T-cell (primary cell): Measurements from ENCODE around the gene SHOC2. TPM values are rescaled to one million over a fixed set of nuclear protein-coding genes. Genes with fewer than 3 reads are reported as not detected.

Source experiments
- ATAC-seq, 4 experiments: fragments of 200-7000 bp in 3 of 4; fragments of 150-1000 bp in 1 of 4; cut with Tn5 transposase; replicated peaks in 1 of 4; 1 replicate in 3 of 4; 2 replicates in 1 of 4; pipeline ENCODE4 v1.10.0; 2021; ENCODE audit warnings: moderate library complexity in 3 of 4, mild to moderate bottlenecking in 2 of 4, moderate number of reproducible peaks in 1 of 4
- CTCF ChIA-PET, 2 donors: fragments of 300-600 bp; sonication (Branson Sonifier 250); formaldehyde crosslinking; loops; one replicate each; lab custom pipeline; 2022; ENCODE audit warnings: antibody characterized with exemption in 2 of 2; lab: Charles Lee
- POLR2A ChIA-PET, 2 donors: fragments of 300-600 bp; sonication (Branson Sonifier 250); formaldehyde crosslinking; loops; one replicate each; lab custom pipeline; 2022; ENCODE audit warnings: antibody characterized with exemption in 2 of 2; lab: Charles Lee
- DNase-seq, 35 experiments: peaks; one replicate each; pipeline versions ENCODE4 v3.0.0 to v3.0.0-alpha.2; 2013 to 2023
- H3K27ac ChIP-seq: one replicate; pipeline ENCODE4 v1.5.1; 2013; ENCODE audit warnings: low read length
- H3K27me3 ChIP-seq, 2 experiments: replicated peaks in 1 of 2; 1 replicate in 1 of 2; 2 replicates in 1 of 2; pipeline versions ENCODE4 v1.6.1 to v1.7.0; 2013; ENCODE audit warnings: low read length in 1 of 2, mixed read lengths in 1 of 2; ENCODE audit not compliant: control insufficient read depth in 2 of 2, insufficient read depth in 2 of 2; ENCODE audit errors: extremely low read depth in 1 of 2
- H3K36me3 ChIP-seq, 2 donors: 1 replicate in 1 of 2; 2 replicates in 1 of 2; pipeline versions ENCODE4 v1.6.1 to v1.7.0; 2013; ENCODE audit warnings: low read length in 1 of 2; ENCODE audit not compliant: control insufficient read depth in 2 of 2, insufficient read depth in 1 of 2; ENCODE audit errors: extremely low read depth in 1 of 2
- H3K4me1 ChIP-seq, 2 experiments: 1 replicate in 1 of 2; 2 replicates in 1 of 2; pipeline versions ENCODE4 v1.6.1 to v1.7.0; 2013; ENCODE audit warnings: low read length in 2 of 2, mixed read lengths in 1 of 2; ENCODE audit not compliant: insufficient read depth in 2 of 2, control insufficient read depth in 1 of 2; ENCODE audit errors: extremely low read depth in 1 of 2
- H3K4me3 ChIP-seq, 2 donors: 1 replicate in 1 of 2; 2 replicates in 1 of 2; pipeline versions ENCODE4 v1.5.1 to v1.7.0; 2013; ENCODE audit warnings: mild to moderate bottlenecking in 2 of 2, low read length in 1 of 2, moderate library complexity in 1 of 2; ENCODE audit not compliant: control insufficient read depth in 1 of 2; ENCODE audit errors: extremely low read depth in 1 of 2
- H3K9me3 ChIP-seq: 2 replicates; pipeline ENCODE4 v1.7.0; 2013
- H3K27ac Mint-ChIP-seq, 2 donors: one replicate each; pipeline ENCODE4 v1.8.0; 2020 to 2021; ENCODE audit warnings: mild to moderate bottlenecking in 2 of 2, mixed read lengths in 2 of 2
- H3K27me3 Mint-ChIP-seq, 2 donors: one replicate each; pipeline ENCODE4 v1.8.0; 2021 to 2022; ENCODE audit warnings: mixed read lengths in 2 of 2
- H3K36me3 Mint-ChIP-seq: one replicate; pipeline ENCODE4 v1.8.0; 2021; ENCODE audit warnings: mixed read lengths
- H3K4me1 Mint-ChIP-seq, 3 donors: one replicate each; pipeline ENCODE4 v1.8.0; 2020 to 2022; ENCODE audit warnings: mixed read lengths in 3 of 3, mild to moderate bottlenecking in 1 of 3
- H3K4me3 Mint-ChIP-seq, 3 donors: one replicate each; pipeline ENCODE4 v1.8.0; 2020 to 2022; ENCODE audit warnings: mild to moderate bottlenecking in 3 of 3, mixed read lengths in 3 of 3, moderate library complexity in 3 of 3
- H3K9me3 Mint-ChIP-seq, 3 donors: one replicate each; pipeline ENCODE4 v1.8.0; 2020 to 2022; ENCODE audit warnings: mixed read lengths in 3 of 3
- WGBS: methylation state at CpG from one replicate; pipeline ENCODE4 v1.1.5; 2013; ENCODE audit warnings: missing lambda C conversion rate; ENCODE audit not compliant: insufficient coverage; 5-methylcytosine and 5-hydroxymethylcytosine counted together
- total RNA-seq, 35 experiments: library from RNA in 6 of 35; stranded (reverse) in 6 of 35; fragments of 120-200 nt in 1 of 35; gene quantifications; one replicate each; pipeline versions ENCODE4 v1.2.1 to v1.2.4 and lab custom pipeline; 2013 to 2026

Gene SHOC2
- 10 to 100 TPM; 53.3 to 65.1 (median 54.0) TPM for total RNA-seq
- 74.4 TPM for total RNA-seq (2013)
- 60.7 to 122 (median 88.0) reads per million in 29 experiments for total RNA-seq (lab: John Stamatoyannopoulos, UW)

DNA sequence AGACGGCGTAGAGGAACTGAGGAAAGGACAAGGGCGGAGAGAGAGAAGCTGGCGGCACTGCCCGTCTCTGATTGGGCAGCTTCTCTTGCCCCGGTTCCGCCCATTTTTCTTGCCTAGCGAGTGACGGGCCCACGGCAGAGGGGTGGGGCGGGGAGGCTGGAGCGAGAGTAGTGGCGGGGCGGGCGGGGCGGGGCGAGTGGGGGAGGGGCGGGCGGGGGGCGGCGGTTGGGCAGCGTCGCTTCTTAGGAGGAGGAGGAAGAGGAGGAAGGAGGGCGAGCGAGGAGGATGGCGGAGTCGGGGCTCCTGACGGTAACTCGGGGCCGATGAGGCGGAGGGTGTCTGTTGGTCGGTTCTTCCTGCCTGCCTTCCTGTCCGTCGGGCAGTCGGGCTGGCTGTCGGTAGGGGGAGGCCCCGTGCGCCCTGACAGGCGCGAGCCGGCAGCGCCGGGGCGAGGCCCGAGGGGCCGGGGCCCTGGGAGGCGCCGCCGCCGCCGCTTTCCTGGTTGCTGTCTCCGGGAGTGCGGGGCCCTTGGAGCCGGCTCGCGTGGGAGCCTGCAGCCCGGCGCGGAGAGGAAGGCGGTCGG, at the start of gene SHOC2:
TSS of gene SHOC2 (plus strand) at position 256 of the 583 bp plus-strand sequence. CDS start 44,755 bp downstream, outside the sequence.
- H3K4me3 Mint-ChIP-seq = peak within 1 kb of the TSS; percentile 98 to 99 (median 99)
- CTCF ChIA-PET = interaction anchor here in 1 of 2 donors (0.6 to 2.1 kb wide), 13 partner anchors 8 to 731 kb away, joined by 3 to 20 read pairs (median 4); no protein-coding TSS in a partner anchor

DNA sequence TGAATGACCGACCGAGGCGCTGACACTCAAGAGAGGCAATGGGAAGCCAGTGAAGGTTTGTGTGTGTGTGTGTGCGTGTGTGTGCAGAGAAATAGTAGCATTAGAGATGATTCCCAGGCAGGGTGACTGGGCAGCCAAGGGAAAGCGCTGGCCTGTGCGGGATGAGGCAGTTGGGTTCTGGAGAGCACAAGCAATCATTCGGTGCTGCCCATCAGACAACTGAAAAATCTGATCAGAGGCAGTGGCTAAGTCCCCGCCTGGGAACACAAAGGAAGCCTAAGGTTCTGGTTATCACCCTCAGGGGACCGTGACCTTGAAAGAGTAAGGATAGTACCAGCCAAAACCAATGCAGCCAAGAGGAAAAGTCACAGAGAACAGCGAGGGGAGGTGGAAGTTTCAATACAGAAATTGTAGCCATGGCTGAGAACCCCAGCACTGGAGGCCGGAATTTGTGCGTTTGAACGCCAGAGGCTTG, 48.5 kb upstream of the SHOC2 start:
- peak overlapping the region; percentile 99 for H3K27ac Mint-ChIP-seq
- no peaks in the 10 kb centered on the region for H3K27me3 Mint-ChIP-seq
- Histone ChIP-seq H3K4me1 (peaks cover 56 to 67% of the 10 kb centered on the region in 2 experiments), H3K27ac (peak overlapping the region; percentile 96), H3K36me3 (peaks cover 0 to 2% of the 10 kb centered on the region in 2 donors), H3K4me3 (peak overlapping the region; percentile 73 to 94), H3K27me3 (no peaks in the 10 kb centered on the region), H3K9me3 (no peaks in the 10 kb centered on the region)
- ChIA-PET CTCF (interaction anchor here (0.9 to 1.3 kb wide), 6 partner anchors 8 to 120 kb away, joined by 3 to 13 read pairs (median 4); no protein-coding TSS in a partner anchor), POLR2A (interaction anchor here (0.6 to 2.6 kb wide), 10 partner anchors 8 to 78 kb away, joined by 3 to 20 read pairs (median 6); no protein-coding TSS in a partner anchor)
- peak overlapping the region; percentile 84 to 99 (median 97) for H3K4me3 Mint-ChIP-seq
- H3K36me3 Mint-ChIP-seq = peaks cover 12% of the 10 kb centered on the region
- peaks cover 69 to 77% (median 71%) of the 10 kb centered on the region in 3 donors for H3K4me1 Mint-ChIP-seq
- 63% methylated on average over 13 of the region's 13 CpGs for WGBS
- no peak for DNase-seq
- no peak for ATAC-seq
- H3K9me3 Mint-ChIP-seq = peaks cover 0 to 4% (median 0%) of the 10 kb centered on the region in 3 donors

More for the DNA sequence above, at the start of gene SHOC2:
- H3K9me3 ChIP-seq = no peaks in the 10 kb centered on the region
- POLR2A ChIA-PET = interaction anchor here (0.6 to 3.8 kb wide), 14 partner anchors 9 to 712 kb away, joined by 3 to 29 read pairs (median 4); partner anchors contain the start of gene MXI1 (in 1 of the 2)
- H3K4me1 ChIP-seq = peaks cover 6 to 21% of the 10 kb centered on the region in 2 experiments
- no peaks in the 10 kb centered on the region for H3K27me3 ChIP-seq
- Mint-ChIP-seq H3K36me3 (peaks cover 11% of the 10 kb centered on the region), H3K27me3 (no peaks in the 10 kb centered on the region), H3K9me3 (no peaks in the 10 kb centered on the region), H3K27ac (peak within 1 kb of the TSS; percentile 99 to 100), H3K4me1 (peaks cover 48 to 61% (median 61%) of the 10 kb centered on the region in 3 donors)
- peak within 1 kb of the TSS; percentile 97 for H3K27ac ChIP-seq
- H3K36me3 ChIP-seq = peaks cover 4 to 5% of the 10 kb centered on the region in 2 donors
- ATAC-seq (peak; percentile 41 to 95 (median 94)), DNase-seq (peak in 32 of 35 experiments; percentile 94 to 100 (median 98))
- WGBS = under 1% methylated on average over 44 of the region's 61 CpGs
- H3K4me3 ChIP-seq = peak within 1 kb of the TSS; percentile 81

DNA sequence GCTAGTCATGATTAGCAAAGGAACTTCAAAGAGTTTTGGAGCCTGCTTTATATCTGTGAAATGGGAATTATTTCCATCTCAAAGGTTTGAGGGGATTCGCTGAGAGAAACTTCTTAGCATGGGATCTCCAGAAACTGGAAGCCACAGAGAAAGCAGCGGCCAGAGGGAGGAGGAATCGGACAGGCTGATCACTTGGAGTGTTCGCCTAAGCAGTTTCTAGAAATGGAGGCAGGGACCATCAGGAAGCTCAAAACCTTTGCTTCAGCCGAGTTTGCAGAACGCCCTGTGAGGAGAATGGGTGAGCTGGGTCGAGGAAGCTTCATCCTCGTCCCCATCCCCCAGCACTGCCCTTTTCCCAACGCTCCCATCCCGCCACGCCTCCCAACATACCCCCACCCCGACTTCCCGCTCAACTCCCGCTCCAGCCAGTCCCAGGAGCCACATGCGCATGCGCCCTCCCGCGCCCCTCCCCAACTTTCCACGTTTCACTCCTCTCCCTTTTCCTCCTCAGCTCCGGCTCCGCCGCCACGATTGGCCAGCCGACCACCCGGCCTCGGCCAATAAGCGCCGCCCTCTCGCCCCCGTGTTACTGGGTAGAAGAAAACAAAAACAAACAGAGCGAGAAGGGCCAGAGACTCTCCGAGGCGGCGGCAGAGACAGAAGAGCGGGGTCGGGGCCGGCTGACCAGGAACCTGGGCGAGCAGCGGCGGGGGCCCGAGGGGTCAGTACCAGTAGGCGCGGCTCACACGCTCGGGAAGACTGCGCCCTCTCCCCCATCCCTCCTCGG, 47.9 kb upstream of the SHOC2 start, which contains the start of gene PDCD4:
TSS of gene PDCD4 (plus strand) at position 631 of the 787 bp plus-strand sequence. CDS start 4,100 bp downstream, outside the sequence.
- ATAC-seq (peak; percentile 69 to 75 (median 72)), DNase-seq (peak; percentile 75 to 96 (median 90))
- Histone ChIP-seq H3K36me3 (peaks cover 0 to 7% of the 10 kb centered on the region in 2 donors), H3K4me3 (peak within 1 kb of the TSS; percentile 73 to 94), H3K27ac (peak within 1 kb of the TSS; percentile 96), H3K4me1 (peaks cover 53 to 65% of the 10 kb centered on the region in 2 experiments), H3K9me3 (no peaks in the 10 kb centered on the region), H3K27me3 (no peaks in the 10 kb centered on the region)
- Mint-ChIP-seq H3K27ac (peak within 1 kb of the TSS; percentile 99), H3K36me3 (peaks cover 14% of the 10 kb centered on the region), H3K27me3 (no peaks in the 10 kb centered on the region), H3K4me3 (peak within 1 kb of the TSS; percentile 84 to 99 (median 97)), H3K4me1 (peaks cover 67 to 76% (median 68%) of the 10 kb centered on the region in 3 donors), H3K9me3 (peaks cover 0 to 4% (median 0%) of the 10 kb centered on the region in 3 donors)
- ChIA-PET CTCF (interaction anchor here (0.6 to 1.3 kb wide), 9 partner anchors 9 to 128 kb away, joined by 3 to 13 read pairs (median 3); no protein-coding TSS in a partner anchor), POLR2A (interaction anchor here (0.5 to 2.6 kb wide), 22 partner anchors 8 to 1315 kb away, joined by 3 to 20 read pairs (median 4); partner anchors contain the start of gene BBIP1 (in 1 of the 2))
- under 1% methylated on average over 34 of the region's 47 CpGs for WGBS

DNA sequence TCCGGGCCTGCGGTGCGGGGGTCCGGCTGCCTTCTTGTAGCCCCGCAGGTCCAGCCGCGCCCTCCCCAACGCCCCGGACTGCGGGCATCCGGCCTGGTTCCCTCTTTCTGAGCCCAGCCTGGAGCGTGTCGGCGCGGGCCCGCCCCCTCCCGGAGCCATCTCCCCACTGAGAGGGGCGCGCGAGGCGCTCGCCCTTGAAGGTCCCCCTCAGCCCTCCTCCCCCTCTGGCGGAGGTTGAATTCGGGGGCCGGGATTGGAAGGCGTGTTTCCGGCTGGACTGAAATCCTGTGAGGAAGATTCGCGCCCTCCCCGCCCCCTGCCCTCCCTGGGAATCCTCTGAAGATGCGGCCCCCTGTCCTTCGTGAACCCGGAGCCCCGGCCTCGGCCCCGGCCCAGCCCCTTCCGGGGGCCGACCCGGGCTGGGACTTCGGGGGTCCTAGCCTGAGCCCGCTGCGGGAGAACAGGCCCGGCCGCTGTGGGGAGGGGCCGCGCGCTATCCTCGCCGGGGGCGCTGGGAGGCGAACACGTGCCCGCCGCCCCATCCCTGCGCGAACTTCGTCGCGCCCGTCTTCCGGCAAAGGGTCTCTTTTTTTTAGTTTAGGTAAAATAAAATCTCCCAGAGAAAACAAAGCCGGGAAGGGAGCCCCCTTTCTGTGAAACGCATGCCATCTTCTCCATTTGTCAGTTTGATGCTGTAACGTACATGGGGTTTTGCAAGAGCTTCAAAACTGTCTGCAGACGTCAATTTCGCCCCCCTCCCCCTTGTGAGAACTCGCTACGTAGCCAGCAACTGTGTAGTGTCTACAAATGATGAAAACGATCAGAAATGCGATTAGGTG, 47.0 kb upstream of the SHOC2 start:
- H3K9me3 ChIP-seq = no peaks in the 10 kb centered on the region
- H3K4me1 ChIP-seq = peaks cover 48 to 64% of the 10 kb centered on the region in 2 experiments
- Mint-ChIP-seq H3K27me3 (no peaks in the 10 kb centered on the region), H3K36me3 (peaks cover 18% of the 10 kb centered on the region), H3K9me3 (peaks cover 0 to 4% (median 0%) of the 10 kb centered on the region in 3 donors), H3K4me1 (peaks cover 63 to 71% (median 64%) of the 10 kb centered on the region in 3 donors), H3K27ac (peak overlapping the region; percentile 91 to 97), H3K4me3 (peak overlapping the region; percentile 84 to 97 (median 86))
- peaks cover 0 to 11% of the 10 kb centered on the region in 2 donors for H3K36me3 ChIP-seq
- CTCF ChIA-PET = interaction anchor here (0.6 to 1.4 kb wide), 16 partner anchors 7 to 567 kb away, joined by 3 to 13 read pairs (median 4); partner anchors contain the start of genes BBIP1 (in 1 of the 2), SHOC2 (in 1 of the 2) and SMNDC1 (in 1 of the 2)
- peak overlapping the region; percentile 73 to 94 for H3K4me3 ChIP-seq
- under 1% methylated on average over 37 of the region's 70 CpGs for WGBS
- H3K27me3 ChIP-seq = no peaks in the 10 kb centered on the region
- POLR2A ChIA-PET = interaction anchor here (0.5 to 2.6 kb wide), 19 partner anchors 7 to 662 kb away, joined by 3 to 16 read pairs (median 5); partner anchors contain the start of genes BBIP1 (in 1 of the 2) and SHOC2 (in 1 of the 2)
- DNase-seq (peak; percentile 41 to 96 (median 92)), ATAC-seq (peak; percentile 73 to 77 (median 75))
- peak overlapping the region; percentile 96 for H3K27ac ChIP-seq
